ENCODE data around the gene EIF5.
"Not testable (repeated sequence)": the region's sequence is repeated elsewhere in the genome, so short reads cannot be mapped to it uniquely, and the experiment has no call there.

The EIF5 gene

DNA sequence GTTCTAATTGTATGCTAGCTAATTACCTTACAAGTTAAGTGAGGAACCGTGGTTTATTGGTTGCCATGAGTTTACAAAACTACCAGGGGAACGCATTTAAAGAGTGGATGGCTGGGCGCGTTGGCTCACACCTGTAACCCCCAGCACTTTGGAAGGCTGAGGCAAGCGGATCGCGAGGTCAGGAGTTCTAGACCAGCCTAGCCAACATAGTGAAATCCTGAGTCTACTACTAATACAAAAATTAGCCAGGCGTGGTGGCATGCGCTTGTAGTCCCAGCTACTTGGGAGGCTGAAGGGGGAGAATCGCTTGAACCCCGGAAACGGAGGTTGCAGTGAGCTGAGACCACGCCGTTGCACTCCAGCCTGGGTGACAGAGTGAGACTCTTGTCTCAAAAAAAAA is 2.2 kb downstream of the EIF5 start:
- DNase-seq (ENCODE audit: low read depth), result no peak

- DNase-seq (ENCODE audit: low read depth), result no peak
These were observed 3.8 kb downstream of the EIF5 start for GRCh38 chr14:103337794-103338193.

DNA sequence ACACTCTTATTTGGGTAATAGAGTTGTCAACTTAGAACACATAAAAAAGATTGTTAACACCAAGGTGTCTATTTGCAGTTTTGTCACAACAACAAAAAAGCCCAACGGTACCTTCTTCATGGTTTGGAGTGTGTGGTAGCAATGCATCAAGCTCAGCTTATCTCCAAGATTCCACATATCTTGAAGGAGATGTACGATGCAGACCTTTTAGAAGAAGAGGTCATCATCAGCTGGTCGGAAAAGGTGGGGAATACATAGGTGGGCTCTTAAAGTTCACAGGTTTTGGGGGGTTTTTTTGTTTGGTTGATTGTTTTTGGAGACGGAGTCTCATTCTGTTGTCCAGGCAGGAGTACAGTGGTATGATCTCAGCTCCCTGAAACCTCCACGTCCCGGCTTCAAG is 5.5 kb downstream of the EIF5 start:
- no peak for DNase-seq (ENCODE audit: low read depth)

DNA sequence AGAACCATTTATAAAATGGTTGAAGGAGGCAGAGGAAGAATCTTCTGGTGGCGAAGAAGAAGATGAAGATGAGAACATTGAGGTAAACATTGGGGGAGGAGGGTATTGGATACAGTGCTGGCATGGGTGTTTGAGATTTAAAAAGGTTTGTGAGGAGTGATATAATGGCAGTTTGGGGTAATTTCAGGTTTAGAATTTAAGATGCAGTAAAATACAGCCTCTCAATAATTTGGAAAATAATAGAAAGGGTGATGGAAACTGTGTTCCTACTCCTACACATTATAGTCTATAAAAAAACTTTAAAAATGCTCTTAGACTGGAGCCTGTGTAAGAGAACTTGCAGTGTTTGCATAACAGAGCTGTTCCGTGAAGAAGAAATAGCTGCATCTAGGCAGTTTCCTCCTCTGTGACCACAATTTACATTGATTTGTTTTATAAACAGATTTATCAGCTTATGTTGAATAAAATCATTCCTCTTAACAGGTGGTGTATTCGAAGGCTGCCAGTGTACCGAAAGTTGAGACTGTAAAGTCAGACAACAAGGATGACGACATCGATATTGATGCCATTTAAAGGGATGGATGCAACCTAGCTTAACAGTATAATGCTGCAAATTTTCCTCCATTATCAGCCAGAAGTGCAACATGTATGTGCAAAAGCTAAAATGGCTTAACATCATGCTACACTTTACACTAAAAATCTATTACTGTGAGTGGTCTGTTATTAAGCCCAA is 6.6 kb downstream of the EIF5 start:
- DNase-seq (ENCODE audit: low read depth), result no peak

- no peak for DNase-seq (ENCODE audit: low read depth)
These were observed 7.5 kb downstream of the EIF5 start for GRCh38 chr14:103341250-103342129.

- DNase-seq (ENCODE audit: low read depth), result no peak
These were observed 9.3 kb downstream of the EIF5 start for GRCh38 chr14:103343164-103343879.

- no peak for DNase-seq (ENCODE audit: low read depth)
These were observed 10.1 kb downstream of the EIF5 start for GRCh38 chr14:103343905-103344797.

DNA sequence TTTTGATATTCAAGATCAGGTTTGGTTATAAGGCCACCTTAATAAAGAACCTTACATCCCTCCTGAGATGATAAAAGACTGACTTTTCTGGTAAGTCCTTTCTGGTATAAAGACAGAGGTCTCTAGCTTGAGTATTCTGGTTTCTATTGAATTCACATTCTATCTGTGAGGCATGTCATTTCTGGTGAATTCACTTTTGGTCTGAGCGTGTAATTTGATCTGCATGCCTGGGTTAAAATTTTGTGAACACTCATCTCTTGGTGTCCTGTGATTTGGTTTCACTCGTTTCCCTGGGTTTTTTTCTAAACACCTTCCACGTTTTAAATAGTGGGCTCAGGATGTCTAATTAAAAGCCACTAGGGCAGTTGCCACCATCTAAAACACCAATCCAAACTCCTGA is 12.2 kb downstream of the EIF5 start:
- no peak for DNase-seq (ENCODE audit: low read depth)

- DNase-seq (ENCODE audit: low read depth), result no peak
These were observed 13.2 kb downstream of the EIF5 start for GRCh38 chr14:103347091-103347815.

DNA sequence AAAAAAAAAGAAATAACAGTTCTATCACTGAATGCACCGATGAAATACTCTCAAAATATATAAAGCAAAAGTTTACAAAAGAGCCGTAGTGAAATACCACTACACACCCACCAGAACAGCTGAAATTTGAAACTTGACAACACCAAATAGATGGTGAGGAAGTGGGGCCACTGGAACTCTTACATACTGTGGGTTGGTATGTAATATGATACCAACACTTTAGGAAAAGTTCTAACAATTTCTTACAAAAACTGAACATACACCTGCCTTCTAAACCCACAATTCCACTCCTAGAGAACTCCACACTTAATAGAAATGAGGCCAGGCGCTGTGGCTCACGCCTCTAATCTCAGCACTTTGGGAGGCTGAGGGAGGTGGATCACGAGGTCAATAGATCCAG is 14.1 kb downstream of the EIF5 start:
- no peak for DNase-seq (ENCODE audit: low read depth)

DNA sequence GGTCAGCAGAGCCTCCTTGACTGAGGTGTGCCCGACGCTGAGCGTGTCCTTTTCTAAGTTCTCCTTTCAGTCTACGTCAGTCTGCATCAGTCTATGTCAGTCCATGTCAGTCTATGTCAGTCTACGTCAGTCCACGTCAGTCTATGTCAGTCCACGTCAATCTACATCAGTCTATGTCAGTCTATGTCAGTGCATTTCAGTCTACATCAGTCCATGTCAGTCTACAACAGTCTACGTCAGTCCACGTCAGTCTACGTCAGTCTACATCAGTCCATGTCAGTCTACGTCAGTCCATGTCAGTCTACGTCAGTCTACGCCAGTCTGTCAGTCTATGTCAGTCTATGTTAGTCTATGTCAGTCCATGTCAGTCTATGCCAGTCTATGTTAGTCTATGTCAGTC is 15.9 kb downstream of the EIF5 start:
- no peak for DNase-seq (ENCODE audit: low read depth)

DNA sequence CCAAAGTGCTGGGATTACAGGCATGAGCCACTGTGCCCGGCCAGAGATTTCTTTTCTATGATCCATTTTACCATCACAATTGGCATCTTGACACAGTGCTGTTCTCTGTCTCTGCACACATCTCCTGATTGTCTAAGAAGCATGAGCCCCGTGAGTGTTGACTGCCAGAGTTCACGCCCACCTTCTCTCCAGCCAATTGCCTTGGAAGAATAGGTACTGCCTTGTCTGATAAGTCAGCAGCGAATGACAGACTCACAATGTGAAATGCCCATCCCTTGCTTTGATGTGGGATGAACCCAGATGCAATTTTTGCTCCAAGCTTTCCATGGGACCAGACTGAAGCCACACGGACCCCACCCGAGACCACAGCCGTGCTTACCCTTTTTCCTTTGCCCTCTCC is 19.3 kb downstream of the EIF5 start:
- no peak for DNase-seq (ENCODE audit: low read depth)

DNA sequence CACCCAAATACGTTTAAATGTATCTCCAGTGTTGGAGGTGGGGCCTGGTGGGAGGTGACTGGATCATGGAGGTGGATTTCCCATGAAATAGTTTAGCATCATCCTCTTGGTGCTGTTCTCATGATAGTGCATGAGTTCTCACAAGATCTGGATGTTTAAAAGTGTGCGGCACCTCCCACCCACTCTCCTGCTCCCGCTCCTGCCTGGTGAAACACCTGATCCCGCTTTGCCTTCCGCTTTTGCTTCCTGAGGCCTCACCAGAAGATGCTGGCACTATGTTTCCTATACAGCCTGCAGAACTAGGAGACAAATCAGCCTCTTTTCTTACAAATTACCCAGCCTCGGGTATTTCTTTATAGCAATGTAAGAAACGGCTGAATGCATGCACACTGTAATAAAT is 20.1 kb downstream of the EIF5 start:
- no peak for DNase-seq (ENCODE audit: low read depth)

DNA sequence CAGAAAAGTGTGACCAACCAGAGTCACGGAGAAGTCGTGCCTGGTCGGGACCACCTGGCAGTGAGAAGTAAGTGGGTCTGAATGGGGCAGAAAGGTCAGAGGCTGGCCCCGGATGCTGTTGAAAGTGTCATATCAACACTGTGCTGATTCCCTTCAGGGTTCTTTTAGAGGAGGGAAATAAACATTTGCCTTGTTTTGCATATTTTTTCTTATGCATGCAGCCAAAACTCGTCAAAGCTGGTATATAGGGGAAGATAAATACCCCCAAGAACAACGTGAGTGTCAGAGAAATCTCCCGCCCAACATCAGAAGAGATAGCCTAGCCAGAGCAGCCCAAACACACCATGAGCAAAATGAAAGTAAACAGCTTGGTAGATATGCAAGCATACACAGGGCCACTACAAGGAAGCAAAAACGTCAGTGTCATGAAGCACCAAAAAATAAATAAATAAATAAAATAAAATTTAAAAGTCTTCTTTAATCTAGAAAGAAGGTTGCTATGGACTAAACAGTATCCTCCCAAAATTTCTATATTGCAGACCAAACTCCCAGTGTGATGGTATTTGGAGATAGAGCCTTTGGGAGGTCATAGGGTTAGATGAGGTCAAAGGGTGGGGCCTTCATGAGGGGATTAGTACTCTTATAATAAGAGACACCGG is 22.1 kb downstream of the EIF5 start:
- DNase-seq (ENCODE audit: low read depth), result no peak

DNA sequence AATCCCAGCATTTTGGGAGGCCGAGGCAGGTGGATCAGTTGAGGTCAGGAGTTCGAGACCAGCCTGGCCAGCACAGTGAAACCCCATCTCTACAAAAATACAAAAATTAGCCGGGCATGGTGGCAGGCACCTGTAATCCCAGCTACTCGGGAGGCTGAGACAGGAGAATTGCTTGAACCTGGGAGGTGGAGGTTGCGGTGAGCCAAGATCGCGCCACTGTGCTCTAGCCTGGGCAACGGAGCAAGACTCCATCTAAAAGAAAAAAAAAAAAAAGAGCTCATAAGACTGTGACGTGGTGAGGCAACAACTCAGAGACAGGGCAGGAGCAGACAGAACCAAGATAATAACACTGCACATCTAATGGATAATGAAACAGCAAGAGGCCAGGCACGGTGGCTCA is 23.5 kb downstream of the EIF5 start:
- not testable (repeated sequence) for DNase-seq (ENCODE audit: low read depth)

DNA sequence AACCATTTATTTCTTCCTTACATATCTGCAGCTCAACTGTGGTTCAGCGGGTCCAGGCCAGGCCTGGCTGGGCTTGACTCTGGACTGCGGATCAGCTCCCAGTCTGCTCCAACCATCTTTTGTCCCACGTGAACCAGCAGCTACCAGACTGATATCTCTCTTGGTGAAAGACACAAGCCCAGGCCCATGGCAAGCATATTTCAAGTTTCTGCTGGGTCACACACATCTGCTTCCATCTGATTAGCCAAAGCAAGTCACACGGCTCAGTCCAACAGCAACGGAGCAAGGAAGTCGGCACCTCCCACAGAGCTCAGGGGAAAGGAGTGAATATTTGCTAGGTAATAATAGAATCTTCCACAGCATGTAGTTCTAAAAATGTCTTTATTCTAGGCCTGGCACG is 26.5 kb downstream of the EIF5 start:
- no peak for DNase-seq (ENCODE audit: low read depth)

DNA sequence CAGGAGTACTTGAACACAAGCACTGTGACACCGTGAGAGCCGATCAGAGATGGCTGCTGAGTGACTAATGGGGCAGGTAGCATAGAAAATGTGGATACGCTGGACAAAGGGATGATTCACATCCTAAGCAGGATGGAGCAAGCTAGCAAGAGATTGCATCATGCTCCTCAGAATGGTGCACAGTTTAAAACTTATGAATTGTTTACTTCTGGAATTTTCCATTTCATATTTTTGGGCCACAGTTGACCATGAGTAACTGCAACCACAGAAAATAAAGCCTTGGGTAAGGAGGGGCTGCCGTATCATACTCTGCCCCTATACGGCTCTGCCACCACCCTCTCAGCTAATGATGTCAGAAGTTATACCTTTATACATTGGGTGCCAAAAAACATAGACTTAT is 27.8 kb downstream of the EIF5 start:
- DNase-seq (ENCODE audit: low read depth), result no peak

DNA sequence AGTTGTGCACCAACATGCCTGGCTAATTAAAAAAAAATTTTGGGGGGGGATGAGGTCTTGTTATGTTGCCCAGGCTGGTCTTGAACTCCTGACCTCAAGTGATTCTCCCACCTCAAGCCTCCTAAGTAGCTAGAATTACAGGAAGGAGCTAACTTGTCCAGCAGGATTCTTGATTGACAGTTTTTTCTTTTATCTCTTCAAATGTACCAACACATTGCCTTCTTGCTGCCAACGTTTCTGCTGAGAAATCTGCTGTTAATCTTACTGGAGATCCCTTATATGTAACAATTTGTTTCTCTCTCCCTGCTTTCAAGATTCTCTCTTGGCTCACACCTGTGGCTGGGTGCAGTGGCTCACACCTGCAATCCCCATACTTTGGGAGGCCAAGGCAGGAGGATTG is 28.7 kb downstream of the EIF5 start:
- DNase-seq (ENCODE audit: low read depth), result no peak

GRCh38 chr14:103366741-103367140 is 32.7 kb downstream of the EIF5 start:
- no peak for DNase-seq (ENCODE audit: low read depth)

- no peak for DNase-seq (ENCODE audit: low read depth)
These were observed 34.0 kb downstream of the EIF5 start for GRCh38 chr14:103367995-103368394.

DNA sequence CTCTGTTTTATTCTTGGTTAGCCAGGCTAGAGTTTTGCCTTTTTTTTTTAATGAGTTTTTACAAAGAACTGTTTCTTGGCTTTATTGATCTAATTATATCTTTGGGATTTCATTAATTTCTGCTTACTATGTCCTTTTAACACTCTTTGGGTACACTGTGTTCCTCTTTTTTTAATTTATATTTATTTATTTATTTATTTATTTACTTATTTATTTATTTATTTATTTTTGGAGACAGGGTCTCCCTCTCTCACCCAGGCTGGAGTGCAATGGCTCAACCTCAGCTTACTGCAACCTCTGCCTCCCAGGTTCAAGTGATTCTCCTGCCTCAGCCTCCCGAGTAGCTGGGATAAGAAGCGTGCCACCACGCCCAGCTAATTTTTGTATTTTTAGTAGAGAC is 36.0 kb downstream of the EIF5 start:
- no peak for DNase-seq (ENCODE audit: low read depth)

Data from CMK (cell line).